OCI-LY1 (cell line): ENCODE data around the gene LMTK2.

Source experiments
- EZH2 ChIP-seq: fragments of 200-600 bp; sonication (generic), shearing (Covaris generic); IDR thresholded peaks from 2 replicates; pipeline ENCODE4 v1.8.0; 2017; ENCODE audit warnings: borderline replicate concordance, mixed run types, mild to moderate bottlenecking, antibody characterized with exemption, low read length, moderate library complexity, mixed read lengths
- TF ChIP-seq, protein P1 (sequence below): fragments of 200-600 bp; sonication (generic), shearing (Covaris generic); IDR thresholded peaks from 2 replicates; pipeline ENCODE4 v1.5.1; 2017; ENCODE audit warnings: mild to moderate bottlenecking, antibody characterized with exemption, low read length, moderate library complexity, mixed read lengths

GRCh38 chr7:98242934-98243333 is 136.3 kb downstream of the LMTK2 start:
- TF ChIP-seq, protein P1, sequence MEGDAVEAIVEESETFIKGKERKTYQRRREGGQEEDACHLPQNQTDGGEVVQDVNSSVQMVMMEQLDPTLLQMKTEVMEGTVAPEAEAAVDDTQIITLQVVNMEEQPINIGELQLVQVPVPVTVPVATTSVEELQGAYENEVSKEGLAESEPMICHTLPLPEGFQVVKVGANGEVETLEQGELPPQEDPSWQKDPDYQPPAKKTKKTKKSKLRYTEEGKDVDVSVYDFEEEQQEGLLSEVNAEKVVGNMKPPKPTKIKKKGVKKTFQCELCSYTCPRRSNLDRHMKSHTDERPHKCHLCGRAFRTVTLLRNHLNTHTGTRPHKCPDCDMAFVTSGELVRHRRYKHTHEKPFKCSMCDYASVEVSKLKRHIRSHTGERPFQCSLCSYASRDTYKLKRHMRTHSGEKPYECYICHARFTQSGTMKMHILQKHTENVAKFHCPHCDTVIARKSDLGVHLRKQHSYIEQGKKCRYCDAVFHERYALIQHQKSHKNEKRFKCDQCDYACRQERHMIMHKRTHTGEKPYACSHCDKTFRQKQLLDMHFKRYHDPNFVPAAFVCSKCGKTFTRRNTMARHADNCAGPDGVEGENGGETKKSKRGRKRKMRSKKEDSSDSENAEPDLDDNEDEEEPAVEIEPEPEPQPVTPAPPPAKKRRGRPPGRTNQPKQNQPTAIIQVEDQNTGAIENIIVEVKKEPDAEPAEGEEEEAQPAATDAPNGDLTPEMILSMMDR, result no peak
- no peak for TF ChIP-seq EZH2
